SK-N-SH (cell line): ENCODE measurements around the gene SVIL.

ENCODE experiments used
- CTCF ChIP-seq: fragments of 200-600 bp; sonication (generic); IDR thresholded peaks from 2 replicates; pipeline ENCODE4 v1.6.1; 2017; ENCODE audit warnings: antibody characterized with exemption, mild to moderate bottlenecking, moderate library complexity
- ELF1 ChIP-seq: IDR thresholded peaks from 2 replicates; pipeline ENCODE4 v1.4.0; 2012
- FOXM1 ChIP-seq: IDR thresholded peaks from 2 replicates; pipeline ENCODE4 v1.4.0; 2012; ENCODE audit warnings: low read depth, mild to moderate bottlenecking
- MXI1 ChIP-seq: IDR thresholded peaks from 2 replicates; pipeline ENCODE4 v1.6.1; 2012; ENCODE audit warnings: mild to moderate bottlenecking, low read depth, low read length, improper control_type of control experiment
- NRF1 ChIP-seq: IDR thresholded peaks from 2 replicates; pipeline ENCODE4 v1.6.1; 2012; ENCODE audit warnings: low read depth, mild to moderate bottlenecking, low read length
- PBX3 ChIP-seq: IDR thresholded peaks from 2 replicates; pipeline ENCODE4; 2012
- POLR2AphosphoS5 ChIP-seq: IDR thresholded peaks from 2 replicates; pipeline ENCODE4 v1.6.1; 2012; ENCODE audit warnings: low read depth, low read length
- SIN3A ChIP-seq: IDR thresholded peaks from 2 replicates; pipeline ENCODE4 v1.6.1; 2012; ENCODE audit warnings: low read depth, mild to moderate bottlenecking, low read length, moderate library complexity, borderline replicate concordance
- TAF1 ChIP-seq: IDR thresholded peaks from 2 replicates; pipeline ENCODE4 v1.6.1; 2012; ENCODE audit warnings: low read depth, mild to moderate bottlenecking, low read length, moderate library complexity, borderline replicate concordance
- USF1 ChIP-seq: IDR thresholded peaks from 2 replicates; pipeline ENCODE4 v1.4.0; 2012; ENCODE audit warnings: low read depth, borderline replicate concordance
- YY1 ChIP-seq: IDR thresholded peaks from 2 replicates; pipeline ENCODE4 v1.4.0; 2012; ENCODE audit warnings: low read depth, mild to moderate bottlenecking
- TF ChIP-seq, protein P1 (sequence below): IDR thresholded peaks from 2 replicates; pipeline ENCODE4 v1.4.0; 2012; ENCODE audit warnings: low read depth, borderline replicate concordance

GRCh38 chr10:29514306-29514705 lies 120.5 kb downstream of the SVIL start:
- no peak for TF ChIP-seq MXI1
- no peak for TF ChIP-seq SIN3A
- TF ChIP-seq CTCF: no peak
- TF ChIP-seq FOXM1: no peak
- TF ChIP-seq TAF1: no peak
- TF ChIP-seq POLR2AphosphoS5: no peak
- no peak for TF ChIP-seq YY1
- no peak for TF ChIP-seq ELF1
- TF ChIP-seq PBX3: no peak
- TF ChIP-seq, protein P1, sequence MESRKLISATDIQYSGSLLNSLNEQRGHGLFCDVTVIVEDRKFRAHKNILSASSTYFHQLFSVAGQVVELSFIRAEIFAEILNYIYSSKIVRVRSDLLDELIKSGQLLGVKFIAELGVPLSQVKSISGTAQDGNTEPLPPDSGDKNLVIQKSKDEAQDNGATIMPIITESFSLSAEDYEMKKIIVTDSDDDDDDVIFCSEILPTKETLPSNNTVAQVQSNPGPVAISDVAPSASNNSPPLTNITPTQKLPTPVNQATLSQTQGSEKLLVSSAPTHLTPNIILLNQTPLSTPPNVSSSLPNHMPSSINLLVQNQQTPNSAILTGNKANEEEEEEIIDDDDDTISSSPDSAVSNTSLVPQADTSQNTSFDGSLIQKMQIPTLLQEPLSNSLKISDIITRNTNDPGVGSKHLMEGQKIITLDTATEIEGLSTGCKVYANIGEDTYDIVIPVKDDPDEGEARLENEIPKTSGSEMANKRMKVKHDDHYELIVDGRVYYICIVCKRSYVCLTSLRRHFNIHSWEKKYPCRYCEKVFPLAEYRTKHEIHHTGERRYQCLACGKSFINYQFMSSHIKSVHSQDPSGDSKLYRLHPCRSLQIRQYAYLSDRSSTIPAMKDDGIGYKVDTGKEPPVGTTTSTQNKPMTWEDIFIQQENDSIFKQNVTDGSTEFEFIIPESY: no peak
- TF ChIP-seq USF1: no peak
- no peak for TF ChIP-seq NRF1
